Measurements from ENCODE around the gene LOXL4. TPM values are rescaled to one million over a fixed set of nuclear protein-coding genes. Genes with fewer than 3 reads are reported as not detected.

Gene LOXL4
- total and polyA plus RNA-seq, 2 experiments from 2014 or later: 32.7 to 34.4 TPM

DNA sequence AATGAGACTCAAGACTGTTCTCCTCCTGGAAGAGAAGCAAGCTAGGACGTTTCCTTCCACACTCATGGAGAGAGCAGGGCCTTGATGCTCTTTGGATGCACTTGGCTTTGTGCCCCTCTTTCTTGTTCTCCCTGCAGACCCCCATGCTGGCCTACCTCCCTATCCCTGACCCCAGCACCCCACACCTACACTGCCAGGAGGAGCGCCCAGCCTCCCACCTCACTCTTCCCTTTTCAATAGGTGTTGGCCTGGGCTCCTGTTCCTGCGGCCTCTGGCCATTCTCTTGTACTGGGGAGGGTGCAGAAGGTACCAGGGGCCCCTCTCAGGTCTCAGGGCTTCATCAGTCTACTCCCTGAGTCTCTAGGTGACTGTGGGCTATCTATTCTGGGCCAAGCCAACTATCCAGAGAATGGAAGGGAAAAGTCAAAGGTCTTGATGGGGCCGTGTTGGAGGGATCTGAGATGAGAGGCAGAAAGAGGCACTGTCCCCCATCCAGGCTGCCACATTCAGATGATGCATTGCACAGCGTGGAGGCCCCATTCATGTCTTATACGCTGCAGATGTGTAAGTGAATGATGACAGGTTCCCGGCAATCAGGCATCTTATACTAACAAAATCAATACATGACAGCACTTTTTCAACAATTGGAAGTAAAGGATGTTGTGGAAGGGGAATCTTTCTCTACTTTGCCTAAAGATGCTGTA, 32.7 kb upstream of the LOXL4 start:
- Histone ChIP-seq H3K27ac (no peak overlapping the region), H2AFZ (no peak overlapping the region), H3K4me2 (no peak overlapping the region), H3K27me3 (no peaks in the 10 kb centered on the region), H3K4me3 (no peak overlapping the region), H4K20me1 (ENCODE audit: insufficient read depth, poor library complexity, severe bottlenecking) (no peaks in the 10 kb centered on the region), H3K9me2 (replicated peaks; ENCODE audit: insufficient read depth) (no peaks in the 10 kb centered on the region), H3K79me2 (no peaks in the 10 kb centered on the region), H3K9me3 (ENCODE audit: low read depth) (no peaks in the 10 kb centered on the region), H3K4me1 (ENCODE audit: insufficient read depth) (no peaks in the 10 kb centered on the region), H3K36me3 (replicated peaks; ENCODE audit: insufficient read depth, low read depth) (no peaks in the 10 kb centered on the region)
- DNase-seq (ENCODE audit: low spot score): no peak
- 91% methylated on average over 7 of the region's 7 CpGs for WGBS (ENCODE audit: low lambda C conversion rate, missing lambda C conversion rate)
- TF ChIP-seq EZH2phosphoT487 (IDR thresholded peaks at IDR 0.05; ENCODE audit: low read depth, severe bottlenecking, unreplicated experiment) (no peak), EZH2 (IDR thresholded peaks at IDR 0.05; ENCODE audit: borderline replicate concordance) (no peak)
- TF ChIP-seq, protein P1, sequence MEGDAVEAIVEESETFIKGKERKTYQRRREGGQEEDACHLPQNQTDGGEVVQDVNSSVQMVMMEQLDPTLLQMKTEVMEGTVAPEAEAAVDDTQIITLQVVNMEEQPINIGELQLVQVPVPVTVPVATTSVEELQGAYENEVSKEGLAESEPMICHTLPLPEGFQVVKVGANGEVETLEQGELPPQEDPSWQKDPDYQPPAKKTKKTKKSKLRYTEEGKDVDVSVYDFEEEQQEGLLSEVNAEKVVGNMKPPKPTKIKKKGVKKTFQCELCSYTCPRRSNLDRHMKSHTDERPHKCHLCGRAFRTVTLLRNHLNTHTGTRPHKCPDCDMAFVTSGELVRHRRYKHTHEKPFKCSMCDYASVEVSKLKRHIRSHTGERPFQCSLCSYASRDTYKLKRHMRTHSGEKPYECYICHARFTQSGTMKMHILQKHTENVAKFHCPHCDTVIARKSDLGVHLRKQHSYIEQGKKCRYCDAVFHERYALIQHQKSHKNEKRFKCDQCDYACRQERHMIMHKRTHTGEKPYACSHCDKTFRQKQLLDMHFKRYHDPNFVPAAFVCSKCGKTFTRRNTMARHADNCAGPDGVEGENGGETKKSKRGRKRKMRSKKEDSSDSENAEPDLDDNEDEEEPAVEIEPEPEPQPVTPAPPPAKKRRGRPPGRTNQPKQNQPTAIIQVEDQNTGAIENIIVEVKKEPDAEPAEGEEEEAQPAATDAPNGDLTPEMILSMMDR (IDR thresholded peaks at IDR 0.05; ENCODE audit: poor library complexity): no peak

DNA sequence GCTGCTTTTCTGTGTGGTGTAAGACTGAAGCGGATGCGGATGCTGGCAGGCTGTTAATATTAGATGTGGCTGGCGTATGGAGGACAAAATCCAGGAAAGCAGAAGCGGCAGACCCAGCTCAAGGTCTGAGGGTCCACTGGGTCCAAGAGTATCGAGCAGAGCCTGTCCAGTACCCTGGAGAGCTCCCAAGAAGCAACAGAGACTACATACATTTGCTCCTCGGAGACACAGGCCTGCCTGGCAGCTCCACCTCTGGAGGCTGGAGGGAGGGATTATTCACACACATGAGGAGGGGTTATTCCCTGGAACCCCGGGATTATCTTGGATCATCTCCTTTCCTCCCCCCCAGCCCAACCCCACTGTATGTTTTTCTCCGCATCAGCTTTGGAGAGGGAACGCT, 31.3 kb upstream of the LOXL4 start:
- Histone ChIP-seq H3K9me3 (ENCODE audit: low read depth) (no peaks in the 10 kb centered on the region), H3K4me2 (no peak overlapping the region), H3K4me1 (ENCODE audit: insufficient read depth) (no peaks in the 10 kb centered on the region), H3K79me2 (no peaks in the 10 kb centered on the region), H4K20me1 (ENCODE audit: insufficient read depth, poor library complexity, severe bottlenecking) (no peaks in the 10 kb centered on the region), H2AFZ (no peak overlapping the region), H3K36me3 (replicated peaks; ENCODE audit: insufficient read depth, low read depth) (no peaks in the 10 kb centered on the region), H3K27me3 (no peaks in the 10 kb centered on the region), H3K27ac (no peak overlapping the region), H3K9me2 (replicated peaks; ENCODE audit: insufficient read depth) (no peaks in the 10 kb centered on the region), H3K4me3 (no peak overlapping the region)
- TF ChIP-seq, protein P1 (IDR thresholded peaks at IDR 0.05; ENCODE audit: poor library complexity): no peak
- TF ChIP-seq EZH2phosphoT487 (IDR thresholded peaks at IDR 0.05; ENCODE audit: low read depth, severe bottlenecking, unreplicated experiment) (no peak), EZH2 (IDR thresholded peaks at IDR 0.05; ENCODE audit: borderline replicate concordance) (no peak)
- peak; percentile 31 for DNase-seq (ENCODE audit: low spot score)
- WGBS (ENCODE audit: low lambda C conversion rate, missing lambda C conversion rate): 63% methylated on average over 9 of the region's 9 CpGs

DNA sequence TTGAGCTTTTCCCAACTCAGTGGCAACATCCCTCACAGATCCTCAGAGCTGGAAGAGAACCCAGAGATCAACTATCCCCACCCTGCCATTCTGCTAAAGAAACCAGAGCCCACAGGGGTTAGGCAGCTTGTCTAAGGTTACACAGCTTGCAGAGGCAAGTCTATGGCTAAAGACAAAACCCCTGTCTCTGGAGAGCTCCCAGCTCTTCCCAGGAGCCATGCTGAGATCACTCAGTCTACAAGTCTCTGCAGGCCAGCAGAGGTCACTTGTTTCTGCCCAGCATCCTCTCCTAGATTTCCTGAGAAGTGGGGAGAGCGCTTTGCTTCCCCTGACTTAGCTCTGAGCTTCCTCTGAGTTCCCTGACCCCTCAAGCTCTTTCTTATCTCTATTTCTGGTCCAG, 28.5 kb upstream of the LOXL4 start:
- Histone ChIP-seq H3K9me3 (ENCODE audit: low read depth) (no peaks in the 10 kb centered on the region), H3K79me2 (no peaks in the 10 kb centered on the region), H3K36me3 (replicated peaks; ENCODE audit: insufficient read depth, low read depth) (no peaks in the 10 kb centered on the region), H4K20me1 (ENCODE audit: insufficient read depth, poor library complexity, severe bottlenecking) (no peaks in the 10 kb centered on the region), H3K9me2 (replicated peaks; ENCODE audit: insufficient read depth) (no peaks in the 10 kb centered on the region), H3K4me3 (no peak overlapping the region), H2AFZ (no peak overlapping the region), H3K27ac (no peak overlapping the region), H3K27me3 (no peaks in the 10 kb centered on the region), H3K4me2 (no peak overlapping the region), H3K4me1 (ENCODE audit: insufficient read depth) (no peaks in the 10 kb centered on the region)
- no peak for DNase-seq (ENCODE audit: low spot score)
- no peak for TF ChIP-seq EZH2phosphoT487 (IDR thresholded peaks at IDR 0.05; ENCODE audit: low read depth, severe bottlenecking, unreplicated experiment)
- no peak for TF ChIP-seq EZH2 (IDR thresholded peaks at IDR 0.05; ENCODE audit: borderline replicate concordance)
- TF ChIP-seq, protein P1 (IDR thresholded peaks at IDR 0.05; ENCODE audit: poor library complexity): no peak
- 95% methylated on average over 1 of the region's 1 CpG for WGBS (ENCODE audit: low lambda C conversion rate, missing lambda C conversion rate)

All from hepatocyte (in vitro differentiated cells).